ENCODE measurements around the gene SLC16A10. TPM values are rescaled to one million over a fixed set of nuclear protein-coding genes. Genes with fewer than 3 reads are reported as not detected.

Gene SLC16A10
- polyA plus RNA-seq, 1 donor (not counting 4 experiments of a cell fraction or from before 2014, with no cell fraction given) = not detected

- H3K4me2 ChIP-seq (ENCODE audit: control insufficient read depth, extremely low read depth, insufficient read depth, low read depth, low read length) = no peak overlapping the region
- H4K20me1 ChIP-seq (ENCODE audit: control insufficient read depth, extremely low read depth, insufficient read depth, low read length) = no peaks in the 10 kb centered on the region
- peaks cover 4% of the 10 kb centered on the region for H3K4me1 ChIP-seq (ENCODE audit: control insufficient read depth, extremely low read depth, insufficient read depth, low read length)
- H3K4me3 ChIP-seq (ENCODE audit: control insufficient read depth in 2 of 3, extremely low read depth in 1 of 3, insufficient read depth in 2 of 3, low read depth in 1 of 3, low read length in 3 of 3) = no peak overlapping the region
- no peaks in the 10 kb centered on the region for H3K9me1 ChIP-seq (ENCODE audit: control insufficient read depth, extremely low read depth, insufficient read depth, low read length)
- H3K79me2 ChIP-seq (ENCODE audit: control insufficient read depth, insufficient read depth, low read length) = no peaks in the 10 kb centered on the region
- no peak for FAIRE-seq
- no peak overlapping the region for H2AFZ ChIP-seq (ENCODE audit: control insufficient read depth, low read length)
- dilution Hi-C loops (cut with MboI; ENCODE audit: extremely low pct_ligation_motif_present, low sequenced_read_pairs) = no loop called here
- DNase-seq (ENCODE audit: low read depth, low spot score) = no peak
- H3K36me3 ChIP-seq (ENCODE audit: control insufficient read depth in 2 of 2, extremely low read depth in 1 of 2, insufficient read depth in 2 of 2, low read length in 2 of 2) = no peaks in the 10 kb centered on the region
- no peak overlapping the region for H3K27ac ChIP-seq (ENCODE audit: control insufficient read depth, insufficient read depth, low read length)
- no peak overlapping the region for H3K9ac ChIP-seq (ENCODE audit: control insufficient read depth, extremely low read depth, insufficient read depth, low read length)
- TF ChIP-seq CTCF (optimal IDR thresholded peaks at IDR 0.05 in 1 of 3, IDR thresholded peaks at IDR 0.05 in 1 of 3, conservative IDR thresholded peaks at IDR 0.05 in 1 of 3; ENCODE audit: extremely low read depth in 1 of 3, insufficient read depth in 2 of 3, low read length in 3 of 3) (no peak), EZH2 (IDR thresholded peaks at IDR 0.05; ENCODE audit: low read length) (no peak)
- H3K27me3 ChIP-seq (ENCODE audit: control insufficient read depth, extremely low read depth, insufficient read depth, low read length) = no peaks in the 10 kb centered on the region
- no peaks in the 10 kb centered on the region for H3K9me3 ChIP-seq (ENCODE audit: control insufficient read depth, low read depth, low read length)
Measured at GRCh38 chr6:111110036-111110435, 22.7 kb downstream of the SLC16A10 start.

- no peak overlapping the region for H2AFZ ChIP-seq (ENCODE audit: control insufficient read depth, low read length)
- H3K4me1 ChIP-seq (ENCODE audit: control insufficient read depth, extremely low read depth, insufficient read depth, low read length) = no peaks in the 10 kb centered on the region
- H4K20me1 ChIP-seq (ENCODE audit: control insufficient read depth, extremely low read depth, insufficient read depth, low read length) = no peaks in the 10 kb centered on the region
- DNase-seq (ENCODE audit: low read depth, low spot score) = no peak
- FAIRE-seq = peak; percentile 17
- no peak overlapping the region for H3K4me3 ChIP-seq (ENCODE audit: control insufficient read depth in 2 of 3, extremely low read depth in 1 of 3, insufficient read depth in 2 of 3, low read depth in 1 of 3, low read length in 3 of 3)
- H3K9me3 ChIP-seq (ENCODE audit: control insufficient read depth, low read depth, low read length) = no peaks in the 10 kb centered on the region
- TF ChIP-seq EZH2 (IDR thresholded peaks at IDR 0.05; ENCODE audit: low read length) = no peak
- no peak for TF ChIP-seq CTCF (optimal IDR thresholded peaks at IDR 0.05 in 1 of 3, IDR thresholded peaks at IDR 0.05 in 1 of 3, conservative IDR thresholded peaks at IDR 0.05 in 1 of 3; ENCODE audit: extremely low read depth in 1 of 3, insufficient read depth in 2 of 3, low read length in 3 of 3)
- H3K79me2 ChIP-seq (ENCODE audit: control insufficient read depth, insufficient read depth, low read length) = no peaks in the 10 kb centered on the region
- H3K36me3 ChIP-seq (ENCODE audit: control insufficient read depth in 2 of 2, extremely low read depth in 1 of 2, insufficient read depth in 2 of 2, low read length in 2 of 2) = no peaks in the 10 kb centered on the region
- no peak overlapping the region for H3K4me2 ChIP-seq (ENCODE audit: control insufficient read depth, extremely low read depth, insufficient read depth, low read depth, low read length)
- H3K27ac ChIP-seq (ENCODE audit: control insufficient read depth, insufficient read depth, low read length) = no peak overlapping the region
- dilution Hi-C loops (cut with MboI; ENCODE audit: extremely low pct_ligation_motif_present, low sequenced_read_pairs) = no loop called here
- H3K9me1 ChIP-seq (ENCODE audit: control insufficient read depth, extremely low read depth, insufficient read depth, low read length) = no peaks in the 10 kb centered on the region
- no peaks in the 10 kb centered on the region for H3K27me3 ChIP-seq (ENCODE audit: control insufficient read depth, extremely low read depth, insufficient read depth, low read length)
- no peak overlapping the region for H3K9ac ChIP-seq (ENCODE audit: control insufficient read depth, extremely low read depth, insufficient read depth, low read length)
Measured at GRCh38 chr6:111113336-111114086, 26.2 kb downstream of the SLC16A10 start.
